ENCODE data around the gene FANCM.

FANCM gene

DNA sequence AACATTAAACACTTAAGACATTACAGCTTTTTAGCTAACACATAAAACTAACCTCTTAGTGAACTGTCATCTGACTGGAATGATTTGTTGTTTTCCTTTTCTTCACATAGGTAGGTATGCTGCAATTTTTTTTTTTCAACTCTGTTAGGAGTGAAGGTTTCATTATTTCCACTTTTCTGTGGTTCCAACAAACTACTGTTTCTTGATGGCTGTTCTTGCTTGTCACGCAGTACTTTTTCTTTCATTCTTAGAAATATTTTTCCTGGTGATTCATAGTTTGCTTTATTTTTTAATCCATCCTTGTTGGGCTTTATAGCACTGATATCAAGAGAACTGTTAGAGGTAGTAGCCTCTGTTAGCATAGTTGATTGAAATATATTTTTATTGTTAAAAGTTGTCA, 111.0 kb downstream of the FANCM start:
- peak; percentile 14 for DNase-seq

DNA sequence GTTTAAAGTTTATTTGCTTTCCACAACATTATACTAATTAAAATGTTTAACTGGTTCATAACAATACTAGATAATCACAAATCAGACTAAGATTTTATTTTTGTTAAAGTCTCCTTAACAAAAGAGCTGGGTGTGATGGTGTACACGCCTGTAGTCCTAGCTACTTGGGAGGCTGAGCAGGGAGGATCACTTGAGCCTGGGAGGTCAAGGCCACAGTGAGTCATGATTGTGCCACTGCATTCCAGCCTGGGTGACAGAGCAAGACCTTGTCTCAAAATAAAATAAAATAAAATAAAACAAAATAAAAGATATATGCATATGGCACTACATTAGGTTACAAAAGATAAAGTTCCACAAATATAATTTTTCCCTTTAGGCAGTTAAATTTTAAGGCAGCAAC, 111.7 kb downstream of the FANCM start:
- peak; percentile 12 for DNase-seq

DNA sequence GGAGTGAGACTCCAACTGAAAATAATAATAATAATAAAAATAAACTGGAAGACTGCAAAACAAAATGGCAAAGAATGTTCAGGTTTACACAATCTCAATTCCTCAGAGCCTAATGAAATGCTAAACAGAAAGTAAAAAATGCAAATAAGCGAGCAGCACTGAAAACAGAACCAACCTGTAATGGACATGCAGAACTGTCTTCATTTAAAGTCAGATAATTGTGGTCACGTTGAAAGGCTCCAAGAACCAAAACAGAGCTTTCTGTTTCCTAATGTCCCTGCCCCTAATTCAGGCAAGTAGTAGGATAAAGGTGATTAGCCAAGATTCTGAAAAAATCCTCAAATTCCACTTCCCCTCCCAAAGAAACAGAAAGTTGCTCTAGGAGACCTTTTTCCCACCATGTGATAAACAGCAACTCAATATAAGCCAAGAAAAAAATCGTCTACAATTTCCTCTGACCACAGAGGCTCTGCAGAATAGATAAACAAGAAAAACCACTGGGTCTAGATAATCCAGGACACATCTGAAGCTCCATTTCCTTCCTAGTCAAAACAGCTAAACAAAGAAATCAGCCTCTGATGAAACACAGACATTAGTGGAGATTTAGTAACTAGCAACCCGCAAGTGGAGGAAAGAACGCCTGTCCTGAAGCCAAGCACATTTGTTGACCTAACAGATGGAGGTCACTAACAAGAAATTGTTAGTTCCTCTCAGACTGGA, 114.3 kb downstream of the FANCM start:
- DNase-seq = peak; percentile 95

Measured in hematopoietic multipotent progenitor cell treated with erythropoietin and hydrocortisone succinate and interleukin-3 and kit ligand, for 4 days (in vitro differentiated cells).